ENCODE data around the gene TP73. TPM values are rescaled to one million over a fixed set of nuclear protein-coding genes. Genes with fewer than 3 reads are reported as not detected.

Gene TP73
- total RNA-seq, 1 experiment from 2014 or later: 19.2 TPM

DNA sequence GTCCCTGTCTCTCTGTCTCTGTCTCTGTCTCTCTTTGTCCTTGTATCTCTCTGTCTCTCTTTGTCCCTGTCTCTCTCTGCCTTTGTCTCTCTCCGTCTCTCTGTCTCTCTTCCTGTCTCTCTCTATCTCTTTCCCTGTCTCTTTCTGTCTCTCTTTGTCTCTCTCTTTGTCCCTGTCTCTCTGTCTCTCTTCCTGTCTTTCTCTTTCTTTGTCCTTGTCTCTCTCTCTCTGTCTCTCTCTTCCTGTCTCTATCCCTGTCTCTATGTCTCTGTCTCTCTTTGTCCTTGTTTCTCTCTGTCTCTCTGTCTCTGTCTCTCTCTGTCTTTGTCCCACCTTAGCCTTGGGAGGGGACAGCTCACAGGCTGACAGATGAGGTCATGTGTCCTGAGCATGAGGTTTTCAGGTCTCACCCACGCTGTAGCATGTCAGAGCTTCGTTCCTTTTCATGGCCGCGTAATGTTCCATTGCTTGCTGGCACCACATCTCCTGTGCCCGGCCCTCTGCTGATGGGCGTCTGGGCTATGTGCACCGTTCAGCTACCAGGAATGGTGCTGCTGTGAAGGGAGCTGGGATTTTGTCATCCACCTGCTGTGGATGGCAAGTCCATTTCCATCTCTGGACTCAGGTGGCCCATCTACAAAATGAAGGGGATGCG lies 27.6 kb downstream of the TP73 start:
- Histone ChIP-seq H3K4me3 (replicated peaks in 1 of 2; ENCODE audit: low read depth in 1 of 2, low read length in 2 of 2) (no peak overlapping the region), H3K27ac (ENCODE audit: low read depth, low read length) (no peak overlapping the region), H3K9me3 (ENCODE audit: control insufficient read depth in 1 of 2, insufficient read depth in 1 of 2, low read depth in 1 of 2, low read length in 2 of 2) (no peaks in the 10 kb centered on the region), H3K4me2 (ENCODE audit: low read length) (no peak overlapping the region), H3K9ac (ENCODE audit: low read length) (no peak overlapping the region), H3K79me2 (ENCODE audit: insufficient read depth, low read length) (peaks cover 18% of the 10 kb centered on the region), H3K9me2 (ENCODE audit: insufficient read depth) (no peaks in the 10 kb centered on the region), H3K27me3 (ENCODE audit: insufficient read depth, low read length) (no peaks in the 10 kb centered on the region), H3K4me1 (ENCODE audit: control insufficient read depth in 1 of 2, insufficient read depth in 2 of 2, low read length in 2 of 2) (peaks cover 10 to 26% of the 10 kb centered on the region in 2 experiments; a peak in 3 of 4 replicates), H4K20me1 (ENCODE audit: insufficient read depth) (no peaks in the 10 kb centered on the region; the same call in 1 of the 2 replicates), H3K36me3 (ENCODE audit: control insufficient read depth in 1 of 2, insufficient read depth in 2 of 2, low read length in 2 of 2) (no peaks in the 10 kb centered on the region), H2AFZ (ENCODE audit: low read depth, low read length, poor library complexity, severe bottlenecking) (no peak overlapping the region)
- no peak for DNase-seq (ENCODE audit: low read depth, low spot score)
- BruUV-seq (replicated peaks): no TSS peak
- POLR2A ChIA-PET: no interaction called here
- no peak for TF ChIP-seq ZNF274 (IDR thresholded peaks at IDR 0.05; ENCODE audit: low read depth, low read length)
- TF ChIP-seq ELF1 (IDR thresholded peaks at IDR 0.05; ENCODE audit: borderline replicate concordance, low read depth): no peak
- no peak for TF ChIP-seq POLR2AphosphoS5 (IDR thresholded peaks at IDR 0.05; ENCODE audit: low read depth, low read length)
- TF ChIP-seq POLR2A (IDR thresholded peaks at IDR 0.05; ENCODE audit: borderline replicate concordance, extremely low read depth, insufficient read depth, insufficient read length): no peak
- no peak for TF ChIP-seq RAD21 (IDR thresholded peaks at IDR 0.05; ENCODE audit: low read depth)
- TF ChIP-seq SP1 (IDR thresholded peaks at IDR 0.05; ENCODE audit: low read depth): no peak
- no peak for TF ChIP-seq SIN3A (IDR thresholded peaks at IDR 0.05; ENCODE audit: low read depth)
- TF ChIP-seq, protein P1, sequence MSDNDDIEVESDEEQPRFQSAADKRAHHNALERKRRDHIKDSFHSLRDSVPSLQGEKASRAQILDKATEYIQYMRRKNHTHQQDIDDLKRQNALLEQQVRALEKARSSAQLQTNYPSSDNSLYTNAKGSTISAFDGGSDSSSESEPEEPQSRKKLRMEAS (IDR thresholded peaks at IDR 0.05): no peak
- TF ChIP-seq EZH2 (IDR thresholded peaks at IDR 0.05): no peak
- intact Hi-C loops (cut with micrococcal nuclease): no loop called here
- ATAC-seq: no peak
- CTCF ChIA-PET: no interaction called here
- RAD21 ChIA-PET (ENCODE audit: low non-redundant PET in 1 of 2, low total read pairs in 2 of 2, uncharacterized antibody in 2 of 2, unreplicated experiment in 2 of 2): no interaction called here

DNA sequence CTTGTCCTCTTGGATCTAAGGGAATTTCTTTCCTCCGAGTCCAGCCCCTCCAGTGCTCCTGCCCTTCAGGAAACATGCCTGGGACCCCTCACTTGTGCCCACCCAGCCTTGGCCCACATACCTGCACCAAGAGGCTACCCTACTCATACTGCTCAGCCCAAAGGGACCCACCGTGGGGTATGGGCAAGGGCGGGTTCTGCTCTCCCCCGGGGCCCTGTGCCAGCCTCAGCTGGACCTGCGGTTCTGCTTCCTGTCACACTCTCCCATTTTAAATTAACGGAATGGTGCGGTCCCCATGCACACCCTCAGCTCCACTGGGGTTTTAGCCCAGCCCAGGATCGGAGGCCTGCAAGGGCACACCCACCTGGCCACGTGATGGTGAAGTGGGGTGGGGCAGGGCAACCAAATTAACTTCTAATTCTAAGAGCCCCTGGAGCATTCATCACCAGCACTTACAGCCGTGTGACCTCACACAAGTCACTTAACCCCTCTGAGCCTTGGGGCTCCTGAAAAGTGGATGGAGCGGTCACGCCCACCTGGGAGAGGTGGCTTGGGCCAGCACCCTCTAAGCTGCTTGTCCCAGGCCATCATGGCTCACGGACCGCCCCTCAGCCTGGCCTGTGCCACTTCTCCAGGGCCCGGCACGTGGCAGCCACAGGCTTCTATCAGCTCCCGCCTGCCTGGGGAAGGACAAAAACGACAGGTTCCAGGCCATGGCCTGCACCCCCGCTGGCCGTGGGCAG lies 28.3 kb downstream of the TP73 start:
- intact Hi-C loops (cut with micrococcal nuclease): no loop called here
- no TSS peak for BruUV-seq (replicated peaks)
- ATAC-seq (peak; percentile 31), DNase-seq (ENCODE audit: low read depth, low spot score) (no peak)
- H3K36me3 ChIP-seq (ENCODE audit: control insufficient read depth in 1 of 2, insufficient read depth in 2 of 2, low read length in 2 of 2): no peaks in the 10 kb centered on the region
- no peaks in the 10 kb centered on the region for H4K20me1 ChIP-seq (ENCODE audit: insufficient read depth)
- POLR2A ChIA-PET: no interaction called here
- no peak overlapping the region for H3K4me3 ChIP-seq (replicated peaks in 1 of 2; ENCODE audit: low read depth in 1 of 2, low read length in 2 of 2)
- peak overlapping the region; percentile 12; the same call in 1 of the 2 replicates for H3K27ac ChIP-seq (ENCODE audit: low read depth, low read length)
- RAD21 ChIA-PET (ENCODE audit: low non-redundant PET in 1 of 2, low total read pairs in 2 of 2, uncharacterized antibody in 2 of 2, unreplicated experiment in 2 of 2): no interaction called here
- no peak overlapping the region for H2AFZ ChIP-seq (ENCODE audit: low read depth, low read length, poor library complexity, severe bottlenecking)
- no peaks in the 10 kb centered on the region for H3K9me2 ChIP-seq (ENCODE audit: insufficient read depth)
- no peaks in the 10 kb centered on the region for H3K9me3 ChIP-seq (ENCODE audit: control insufficient read depth in 1 of 2, insufficient read depth in 1 of 2, low read depth in 1 of 2, low read length in 2 of 2)
- H3K4me1 ChIP-seq (ENCODE audit: control insufficient read depth in 1 of 2, insufficient read depth in 2 of 2, low read length in 2 of 2): peaks cover 7 to 21% of the 10 kb centered on the region in 2 experiments; a peak in 3 of 4 replicates
- no peak overlapping the region for H3K9ac ChIP-seq (ENCODE audit: low read length)
- peaks cover 13% of the 10 kb centered on the region for H3K79me2 ChIP-seq (ENCODE audit: insufficient read depth, low read length)
- CTCF ChIA-PET: no interaction called here
- H3K27me3 ChIP-seq (ENCODE audit: insufficient read depth, low read length): no peaks in the 10 kb centered on the region
- no peak overlapping the region for H3K4me2 ChIP-seq (ENCODE audit: low read length)
- TF ChIP-seq RAD21 (IDR thresholded peaks at IDR 0.05; ENCODE audit: low read depth) (no peak), ZFX (IDR thresholded peaks at IDR 0.05) (no peak), YY1 (IDR thresholded peaks at IDR 0.05; ENCODE audit: extremely low read depth, insufficient replicate concordance, low read depth, low read length) (no peak), JUND (IDR thresholded peaks at IDR 0.05) (no peak), POLR2AphosphoS5 (IDR thresholded peaks at IDR 0.05; ENCODE audit: low read depth, low read length) (no peak), CEBPB (IDR thresholded peaks at IDR 0.05; ENCODE audit: low read depth) (no peak), CBX3 (IDR thresholded peaks at IDR 0.05; ENCODE audit: low read depth) (no peak), TCF7L2 (IDR thresholded peaks at IDR 0.05; ENCODE audit: borderline replicate concordance, extremely low read depth, insufficient read depth, insufficient read length) (no peak), ZNF274 (IDR thresholded peaks at IDR 0.05; ENCODE audit: low read depth, low read length) (no peak)
- TF ChIP-seq, protein P2, sequence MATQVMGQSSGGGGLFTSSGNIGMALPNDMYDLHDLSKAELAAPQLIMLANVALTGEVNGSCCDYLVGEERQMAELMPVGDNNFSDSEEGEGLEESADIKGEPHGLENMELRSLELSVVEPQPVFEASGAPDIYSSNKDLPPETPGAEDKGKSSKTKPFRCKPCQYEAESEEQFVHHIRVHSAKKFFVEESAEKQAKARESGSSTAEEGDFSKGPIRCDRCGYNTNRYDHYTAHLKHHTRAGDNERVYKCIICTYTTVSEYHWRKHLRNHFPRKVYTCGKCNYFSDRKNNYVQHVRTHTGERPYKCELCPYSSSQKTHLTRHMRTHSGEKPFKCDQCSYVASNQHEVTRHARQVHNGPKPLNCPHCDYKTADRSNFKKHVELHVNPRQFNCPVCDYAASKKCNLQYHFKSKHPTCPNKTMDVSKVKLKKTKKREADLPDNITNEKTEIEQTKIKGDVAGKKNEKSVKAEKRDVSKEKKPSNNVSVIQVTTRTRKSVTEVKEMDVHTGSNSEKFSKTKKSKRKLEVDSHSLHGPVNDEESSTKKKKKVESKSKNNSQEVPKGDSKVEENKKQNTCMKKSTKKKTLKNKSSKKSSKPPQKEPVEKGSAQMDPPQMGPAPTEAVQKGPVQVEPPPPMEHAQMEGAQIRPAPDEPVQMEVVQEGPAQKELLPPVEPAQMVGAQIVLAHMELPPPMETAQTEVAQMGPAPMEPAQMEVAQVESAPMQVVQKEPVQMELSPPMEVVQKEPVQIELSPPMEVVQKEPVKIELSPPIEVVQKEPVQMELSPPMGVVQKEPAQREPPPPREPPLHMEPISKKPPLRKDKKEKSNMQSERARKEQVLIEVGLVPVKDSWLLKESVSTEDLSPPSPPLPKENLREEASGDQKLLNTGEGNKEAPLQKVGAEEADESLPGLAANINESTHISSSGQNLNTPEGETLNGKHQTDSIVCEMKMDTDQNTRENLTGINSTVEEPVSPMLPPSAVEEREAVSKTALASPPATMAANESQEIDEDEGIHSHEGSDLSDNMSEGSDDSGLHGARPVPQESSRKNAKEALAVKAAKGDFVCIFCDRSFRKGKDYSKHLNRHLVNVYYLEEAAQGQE (IDR thresholded peaks at IDR 0.05; ENCODE audit: low read depth): no peak
